HFF-Myc (cell line): ENCODE data around the gene IL15RA.
"Not testable (repeated sequence)": the region's sequence is repeated elsewhere in the genome, so short reads cannot be mapped to it uniquely, and the experiment has no call there.

ENCODE experiments used
- DNase-seq: peaks from one replicate; pipeline ENCODE4 v3.0.0-alpha.2; 2011; ENCODE audit warnings: low read depth; ENCODE audit errors: extremely low read depth
- H3K4me3 ChIP-seq: replicated peaks from 2 replicates; pipeline ENCODE4 v1.5.1; 2011; ENCODE audit warnings: low read depth, mild to moderate bottlenecking, control low read depth, low read length
- CTCF ChIP-seq: IDR thresholded peaks from 2 replicates; pipeline ENCODE4 v1.5.1; 2012; ENCODE audit warnings: mild to moderate bottlenecking, low read depth, low read length, control low read depth; ENCODE audit errors: missing control alignments

The IL15RA gene

GRCh38 chr10:5918763-5919162, 58.6 kb downstream of the IL15RA start:
- DNase-seq = no peak
- no peak for TF ChIP-seq CTCF
- no peak overlapping the region for H3K4me3 ChIP-seq

GRCh38 chr10:5917305-5917704, 60.0 kb downstream of the IL15RA start:
- no peak overlapping the region for H3K4me3 ChIP-seq
- DNase-seq = no peak
- no peak for TF ChIP-seq CTCF

- no peak for DNase-seq
- TF ChIP-seq CTCF = no peak
- no peak overlapping the region for H3K4me3 ChIP-seq
Observed at GRCh38 chr10:5915451-5915850, 61.9 kb downstream of the IL15RA start.

GRCh38 chr10:5913736-5914135, 63.6 kb downstream of the IL15RA start:
- no peak for DNase-seq
- TF ChIP-seq CTCF = no peak
- H3K4me3 ChIP-seq = no peak overlapping the region

GRCh38 chr10:5911670-5912069, 65.7 kb downstream of the IL15RA start:
- TF ChIP-seq CTCF = no peak
- no peak for DNase-seq
- no peak overlapping the region for H3K4me3 ChIP-seq

- no peak overlapping the region for H3K4me3 ChIP-seq
- DNase-seq = no peak
- TF ChIP-seq CTCF = no peak
Observed at GRCh38 chr10:5910323-5911100, 66.8 kb downstream of the IL15RA start.

GRCh38 chr10:5908676-5909075, 68.7 kb downstream of the IL15RA start:
- not testable (repeated sequence) for DNase-seq, H3K4me3 ChIP-seq
